Measurements from ENCODE around the gene PLXNB3. TPM values are rescaled to one million over a fixed set of nuclear protein-coding genes. Genes with fewer than 3 reads are reported as not detected.

PLXNB3 gene
- polyA plus RNA-seq, 1 donor from 2014 or later, result 0.48 TPM

- Histone ChIP-seq H3K9me3 (ENCODE audit: low read length) (no peaks in the 10 kb centered on the region), H3K36me3 (ENCODE audit: insufficient read depth, low read length) (no peaks in the 10 kb centered on the region), H3K79me2 (replicated peaks; ENCODE audit: insufficient read depth, low read length) (peaks cover 15% of the 10 kb centered on the region), H3K4me3 (ENCODE audit: low read length) (no peak overlapping the region), H3K27me3 (ENCODE audit: insufficient read depth, low read depth, low read length) (no peaks in the 10 kb centered on the region), H2AFZ (ENCODE audit: low read depth, low read length) (no peak overlapping the region), H3K4me2 (ENCODE audit: low read length) (no peak overlapping the region), H3F3A (ENCODE audit: insufficient read depth, low read length, poor library complexity, severe bottlenecking) (no peaks in the 10 kb centered on the region), H4K20me1 (ENCODE audit: insufficient read depth) (no peaks in the 10 kb centered on the region), H3K9me2 (ENCODE audit: insufficient read depth, low read length) (no peaks in the 10 kb centered on the region), H3K27ac (ENCODE audit: low read length) (no peak overlapping the region), H3K9ac (ENCODE audit: low read length) (no peak overlapping the region)
- TF ChIP-seq EP300 (conservative IDR thresholded peaks at IDR 0.05; ENCODE audit: poor library complexity, severe bottlenecking) (no peak), SMC3 (conservative IDR thresholded peaks at IDR 0.05; ENCODE audit: poor library complexity) (no peak), MXI1 (conservative IDR thresholded peaks at IDR 0.05; ENCODE audit: poor library complexity, severe bottlenecking) (no peak), TAF1 (IDR thresholded peaks at IDR 0.05; ENCODE audit: low read depth) (no peak), EZH2 (IDR thresholded peaks at IDR 0.05; ENCODE audit: borderline replicate concordance, insufficient read depth, low read length, poor library complexity, severe bottlenecking) (no peak)
These were observed 25.6 kb downstream of the PLXNB3 start for GRCh38 chrX:153789654-153790053.

- Histone ChIP-seq H4K20me1 (ENCODE audit: insufficient read depth) (no peaks in the 10 kb centered on the region), H3K9me3 (ENCODE audit: low read length) (no peaks in the 10 kb centered on the region), H3K4me3 (ENCODE audit: low read length) (no peak overlapping the region), H3K9me2 (ENCODE audit: insufficient read depth, low read length) (no peaks in the 10 kb centered on the region), H3K9ac (ENCODE audit: low read length) (no peak overlapping the region), H3F3A (ENCODE audit: insufficient read depth, low read length, poor library complexity, severe bottlenecking) (no peaks in the 10 kb centered on the region), H3K27me3 (ENCODE audit: insufficient read depth, low read depth, low read length) (no peaks in the 10 kb centered on the region), H3K4me2 (ENCODE audit: low read length) (no peak overlapping the region), H2AFZ (ENCODE audit: low read depth, low read length) (no peak overlapping the region), H3K36me3 (ENCODE audit: insufficient read depth, low read length) (no peaks in the 10 kb centered on the region), H3K27ac (ENCODE audit: low read length) (no peak overlapping the region), H3K79me2 (replicated peaks; ENCODE audit: insufficient read depth, low read length) (peaks cover 29% of the 10 kb centered on the region)
- no peak for TF ChIP-seq CTCF (IDR thresholded peaks at IDR 0.05; ENCODE audit: poor library complexity, severe bottlenecking)
- no peak for TF ChIP-seq SMC3 (conservative IDR thresholded peaks at IDR 0.05; ENCODE audit: poor library complexity)
- TF ChIP-seq MXI1 (conservative IDR thresholded peaks at IDR 0.05; ENCODE audit: poor library complexity, severe bottlenecking), result no peak
- TF ChIP-seq POLR2AphosphoS5 (IDR thresholded peaks at IDR 0.05), result no peak
- no peak for TF ChIP-seq TAF1 (IDR thresholded peaks at IDR 0.05; ENCODE audit: low read depth)
- no peak for TF ChIP-seq EZH2 (IDR thresholded peaks at IDR 0.05; ENCODE audit: borderline replicate concordance, insufficient read depth, low read length, poor library complexity, severe bottlenecking)
- TF ChIP-seq EP300 (conservative IDR thresholded peaks at IDR 0.05; ENCODE audit: poor library complexity, severe bottlenecking), result no peak
- TF ChIP-seq REST (IDR thresholded peaks at IDR 0.05; ENCODE audit: borderline replicate concordance), result no peak
- no peak for TF ChIP-seq RAD21 (conservative IDR thresholded peaks at IDR 0.05)
These were observed 27.2 kb downstream of the PLXNB3 start for GRCh38 chrX:153791104-153791852.

All from neural cell (in vitro differentiated cells).